ENCODE measurements around the gene PHACTR1.

- no peak for TF ChIP-seq POLR2A (IDR thresholded peaks at IDR 0.05)
- no peak for TF ChIP-seq CTCF (IDR thresholded peaks at IDR 0.05)
These were observed 69.4 kb downstream of the PHACTR1 start for GRCh38 chr6:12785921-12786320.
